Astrocyte of the spinal cord (primary cell): Measurements from ENCODE around the gene HHIPL1.
"Not testable (repeated sequence)": the region's sequence is repeated elsewhere in the genome, so short reads cannot be mapped to it uniquely, and the experiment has no call there.

Experiments
- DNase-seq: peaks from one replicate; pipeline ENCODE4 v3.0.0; 2011; ENCODE audit warnings: low read depth, low spot score
- H3K4me3 ChIP-seq: 2 replicates; pipeline ENCODE4 v1.5.1; 2011; ENCODE audit warnings: low read depth, mild to moderate bottlenecking, low read length, moderate library complexity
- in situ Hi-C: cut with HindIII; loops from 2 replicates; pipeline ENCODE4 v1.10.0; 2017; ENCODE audit warnings: low sequenced_read_pairs
- TF ChIP-seq, protein P1 (sequence below): IDR thresholded peaks from 2 replicates; pipeline ENCODE4 v1.5.1; 2012; ENCODE audit warnings: low read depth, mild to moderate bottlenecking, low read length, inconsistent platforms

The HHIPL1 gene

DNA sequence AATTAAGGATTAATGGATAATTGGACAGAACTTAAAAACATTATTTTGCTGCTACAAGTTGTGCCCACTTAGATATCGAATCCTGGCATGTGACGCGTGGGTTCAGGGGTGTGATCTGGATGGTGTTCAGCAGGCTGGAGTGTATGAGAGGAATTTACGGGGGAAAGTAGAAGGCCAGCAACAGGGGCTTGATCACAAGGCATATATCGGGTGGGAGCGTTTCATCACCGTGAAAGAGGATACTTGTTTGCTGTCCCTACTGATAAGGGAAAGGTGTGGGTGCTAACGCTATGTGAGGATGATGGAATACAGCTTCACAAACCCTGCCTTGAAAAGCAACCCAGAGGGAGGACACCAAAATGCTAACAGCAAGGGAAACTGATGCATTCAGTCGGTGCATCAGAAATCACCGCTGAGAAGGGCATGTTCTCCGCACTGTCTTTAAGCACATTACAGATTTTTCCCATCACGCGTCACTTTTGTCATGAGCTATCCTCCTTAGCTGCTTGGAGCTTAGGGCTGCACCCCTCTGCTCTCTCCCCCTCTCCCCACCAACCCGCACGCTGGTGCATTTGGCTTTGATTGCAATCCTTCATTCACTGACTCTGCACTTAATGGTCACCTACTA lies 13.4 kb downstream of the HHIPL1 start:
- TF ChIP-seq, protein P1, sequence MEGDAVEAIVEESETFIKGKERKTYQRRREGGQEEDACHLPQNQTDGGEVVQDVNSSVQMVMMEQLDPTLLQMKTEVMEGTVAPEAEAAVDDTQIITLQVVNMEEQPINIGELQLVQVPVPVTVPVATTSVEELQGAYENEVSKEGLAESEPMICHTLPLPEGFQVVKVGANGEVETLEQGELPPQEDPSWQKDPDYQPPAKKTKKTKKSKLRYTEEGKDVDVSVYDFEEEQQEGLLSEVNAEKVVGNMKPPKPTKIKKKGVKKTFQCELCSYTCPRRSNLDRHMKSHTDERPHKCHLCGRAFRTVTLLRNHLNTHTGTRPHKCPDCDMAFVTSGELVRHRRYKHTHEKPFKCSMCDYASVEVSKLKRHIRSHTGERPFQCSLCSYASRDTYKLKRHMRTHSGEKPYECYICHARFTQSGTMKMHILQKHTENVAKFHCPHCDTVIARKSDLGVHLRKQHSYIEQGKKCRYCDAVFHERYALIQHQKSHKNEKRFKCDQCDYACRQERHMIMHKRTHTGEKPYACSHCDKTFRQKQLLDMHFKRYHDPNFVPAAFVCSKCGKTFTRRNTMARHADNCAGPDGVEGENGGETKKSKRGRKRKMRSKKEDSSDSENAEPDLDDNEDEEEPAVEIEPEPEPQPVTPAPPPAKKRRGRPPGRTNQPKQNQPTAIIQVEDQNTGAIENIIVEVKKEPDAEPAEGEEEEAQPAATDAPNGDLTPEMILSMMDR = no peak
- in situ Hi-C loops = no loop called here
- DNase-seq = no peak
- no peak overlapping the region for H3K4me3 ChIP-seq

DNA sequence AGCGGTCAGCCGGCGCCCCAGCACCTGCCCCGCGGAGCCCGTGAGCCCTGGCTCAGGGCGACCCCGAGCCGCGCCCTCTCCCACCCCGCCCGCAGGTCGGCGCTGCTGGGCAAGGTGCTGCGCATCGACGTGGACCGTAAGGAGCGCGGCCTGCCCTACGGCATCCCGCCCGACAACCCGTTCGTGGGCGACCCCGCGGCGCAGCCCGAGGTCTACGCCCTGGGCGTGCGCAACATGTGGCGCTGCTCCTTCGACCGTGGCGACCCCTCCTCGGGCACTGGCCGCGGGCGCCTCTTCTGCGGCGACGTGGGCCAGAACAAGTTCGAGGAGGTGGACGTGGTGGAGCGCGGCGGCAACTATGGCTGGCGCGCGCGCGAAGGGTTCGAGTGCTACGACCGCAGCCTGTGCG lies 14.4 kb downstream of the HHIPL1 start:
- TF ChIP-seq, protein P1 = no peak
- in situ Hi-C loops = no loop called here
- no peak for DNase-seq
- H3K4me3 ChIP-seq = no peak overlapping the region

GRCh38 chr14:99660006-99660566 lies 15.2 kb downstream of the HHIPL1 start:
- H3K4me3 ChIP-seq = no peak overlapping the region
- DNase-seq = no peak
- TF ChIP-seq, protein P1 = no peak
- in situ Hi-C loops = no loop called here

- TF ChIP-seq, protein P1 = no peak
- in situ Hi-C loops = no loop called here
- no peak for DNase-seq
- H3K4me3 ChIP-seq = no peak overlapping the region
Measured at GRCh38 chr14:99660794-99661193, 15.9 kb downstream of the HHIPL1 start.

GRCh38 chr14:99661206-99661605 lies 16.3 kb downstream of the HHIPL1 start:
- in situ Hi-C loops, DNase-seq, H3K4me3 ChIP-seq: not testable (repeated sequence)

DNA sequence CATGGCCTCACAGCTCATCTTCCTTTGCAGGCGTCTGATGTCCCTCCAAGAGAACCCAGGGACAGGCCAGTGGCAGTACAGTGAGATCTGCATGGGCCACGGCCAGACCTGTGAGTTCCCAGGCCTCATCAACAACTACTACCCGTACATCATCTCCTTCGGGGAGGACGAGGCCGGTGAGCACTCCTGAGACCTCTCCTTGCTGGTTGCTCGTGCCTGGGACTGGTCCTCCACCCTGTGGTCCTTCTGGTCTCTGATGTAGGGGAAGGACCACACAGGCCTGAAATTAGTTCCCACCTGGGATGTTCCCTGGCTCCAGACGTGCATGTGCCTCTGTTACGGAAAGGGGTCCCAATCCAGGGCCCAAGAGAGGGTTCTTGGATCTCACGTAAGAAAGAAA lies 17.9 kb downstream of the HHIPL1 start:
- no peak overlapping the region for H3K4me3 ChIP-seq
- in situ Hi-C loops = no loop called here
- TF ChIP-seq, protein P1 = no peak
- no peak for DNase-seq

GRCh38 chr14:99663386-99664057 lies 18.6 kb downstream of the HHIPL1 start:
- in situ Hi-C loops = no loop called here
- H3K4me3 ChIP-seq = no peak overlapping the region
- DNase-seq = no peak
- TF ChIP-seq, protein P1 = no peak
